GM23338 (cell line): Measurements from ENCODE around the gene MAD1L1. TPM values are rescaled to one million over a fixed set of nuclear protein-coding genes. Genes with fewer than 3 reads are reported as not detected.

Experiments used
- ATAC-seq: fragments of 200-7000 bp; cut with Tn5 transposase; 3 replicates; pipeline ENCODE4 v1.9.1; 2020
- DNase-seq: peaks from one replicate; pipeline ENCODE4 v3.0.0-alpha.2; 2015; ENCODE audit warnings: low spot score
- H2AFZ ChIP-seq: fragments of 200-600 bp; sonication (generic); 2 replicates; pipeline ENCODE4 v1.8.0; 2016; ENCODE audit warnings: antibody characterized with exemption, mild to moderate bottlenecking, moderate library complexity
- H3F3A ChIP-seq: fragments of 200-600 bp; sonication (generic); replicated peaks from 2 replicates; pipeline ENCODE4 v1.8.0; 2017; ENCODE audit warnings: antibody characterized with exemption, mixed run types, low read depth
- H3K27ac ChIP-seq: fragments of 200-600 bp; sonication (generic); 2 replicates; pipeline ENCODE4 v1.6.1; 2016; ENCODE audit warnings: low read depth
- H3K27me3 ChIP-seq: fragments of 200-600 bp; sonication (generic); 2 replicates; pipeline ENCODE4 v1.8.0; 2016; ENCODE audit warnings: mild to moderate bottlenecking, mixed run types, moderate library complexity; ENCODE audit not compliant: insufficient read depth
- H3K36me3 ChIP-seq: fragments of 200-600 bp; sonication (generic); 2 replicates; pipeline ENCODE4 v1.8.0; 2016; ENCODE audit warnings: mild to moderate bottlenecking; ENCODE audit not compliant: insufficient read depth
- H3K4me1 ChIP-seq: fragments of 200-600 bp; sonication (generic); 2 replicates; pipeline ENCODE4 v1.8.0; 2016; ENCODE audit warnings: mild to moderate bottlenecking, moderate library complexity; ENCODE audit not compliant: insufficient read depth
- H3K4me2 ChIP-seq: fragments of 200-600 bp; sonication (generic); 2 replicates; pipeline ENCODE4 v1.7.1; 2017; ENCODE audit warnings: mixed run types
- H3K4me3 ChIP-seq: fragments of 200-600 bp; sonication (generic); 2 replicates; pipeline ENCODE4 v1.6.1; 2016; ENCODE audit warnings: mixed run types
- H3K79me2 ChIP-seq: fragments of 200-600 bp; sonication (generic); replicated peaks from 2 replicates; pipeline ENCODE4 v1.8.0; 2017; ENCODE audit warnings: mild to moderate bottlenecking; ENCODE audit not compliant: insufficient read depth
- H3K9me2 ChIP-seq: fragments of 200-600 bp; sonication (generic); 2 replicates; pipeline ENCODE4 v1.8.0; 2017; ENCODE audit not compliant: insufficient read depth
- H4K20me1 ChIP-seq: fragments of 200-600 bp; sonication (generic); replicated peaks from 2 replicates; pipeline ENCODE4 v1.8.0; 2017; ENCODE audit warnings: mild to moderate bottlenecking; ENCODE audit not compliant: insufficient read depth
- H3K27ac Mint-ChIP-seq: 2 replicates; pipeline ENCODE4 v1.8.0; 2020; ENCODE audit warnings: inconsistent platforms, mild to moderate bottlenecking, moderate library complexity, mixed read lengths
- H3K27me3 Mint-ChIP-seq: 3 replicates; pipeline ENCODE4 v1.8.0; 2022; ENCODE audit warnings: low read depth, mild to moderate bottlenecking, moderate library complexity, mixed read lengths, inconsistent platforms; ENCODE audit not compliant: insufficient read depth, poor library complexity
- H3K36me3 Mint-ChIP-seq: 3 replicates; pipeline ENCODE4 v1.8.0; 2021; ENCODE audit warnings: low read depth, mild to moderate bottlenecking, inconsistent platforms, moderate library complexity, mixed read lengths
- H3K4me1 Mint-ChIP-seq: 3 replicates; pipeline ENCODE4 v1.8.0; 2020; ENCODE audit warnings: mild to moderate bottlenecking, inconsistent platforms, mixed read lengths
- H3K4me3 Mint-ChIP-seq: 3 replicates; pipeline ENCODE4 v1.8.0; 2021; ENCODE audit warnings: moderate library complexity, mild to moderate bottlenecking, inconsistent platforms, mixed read lengths
- H3K9me3 Mint-ChIP-seq: 3 replicates; pipeline ENCODE4 v1.8.0; 2020; ENCODE audit warnings: moderate library complexity, mild to moderate bottlenecking, inconsistent platforms, mixed read lengths
- CTCF ChIP-seq, 2 experiments: fragments of 200-600 bp in 1 of 2; sonication (generic) in 1 of 2; conservative IDR thresholded peaks; 2 replicates each; pipeline versions ENCODE4 v1.5.1 to v1.6.1; 2016 to 2017; ENCODE audit warnings: antibody characterized with exemption in 2 of 2, low read depth in 2 of 2, mild to moderate bottlenecking in 2 of 2, moderate library complexity in 1 of 2
- ETS1 ChIP-seq: IDR thresholded peaks from 2 replicates; pipeline ENCODE4 v1.6.1; 2016; ENCODE audit warnings: antibody characterized with exemption
- EZH2 ChIP-seq: fragments of 200-600 bp; sonication (generic); IDR thresholded peaks from one replicate; pipeline ENCODE4 v1.8.0; 2017; ENCODE audit warnings: antibody characterized with exemption, mild to moderate bottlenecking, low read depth; ENCODE audit not compliant: unreplicated experiment
- EZH2phosphoT487 ChIP-seq: fragments of 200-600 bp; sonication (generic); IDR thresholded peaks from one replicate; pipeline ENCODE4 v1.8.1; 2018; ENCODE audit warnings: antibody characterized with exemption; ENCODE audit not compliant: unreplicated experiment
- JUNB ChIP-seq: IDR thresholded peaks from one replicate; pipeline ENCODE4 v1.6.1; 2016; ENCODE audit warnings: antibody characterized with exemption; ENCODE audit not compliant: unreplicated experiment
- POLR2AphosphoS5 ChIP-seq: IDR thresholded peaks from 2 replicates; pipeline ENCODE4 v1.6.1; 2016; ENCODE audit warnings: antibody characterized with exemption, low read depth
- STAT1 ChIP-seq: IDR thresholded peaks from one replicate; pipeline ENCODE4 v1.6.1; 2016; ENCODE audit warnings: antibody characterized with exemption; ENCODE audit not compliant: unreplicated experiment
- ZNF114 ChIP-seq: fragments of 250-450 bp; sonication (Bioruptor Pico); IDR thresholded peaks from 2 replicates; pipeline ENCODE4 v1.5.0; 2020; ENCODE audit warnings: mild to moderate bottlenecking, moderate library complexity
- ZNF331 ChIP-seq: fragments of 250-450 bp; sonication (Bioruptor Pico); IDR thresholded peaks from 2 replicates; pipeline ENCODE4 v1.5.0; 2020; ENCODE audit warnings: low read depth, mild to moderate bottlenecking, moderate library complexity
- polyA plus RNA-seq: library from polyadenylated mRNA; unstranded; fragments of >200 nt; fragmentation: Nextera tagmentation; extraction: Ambion mirVana; gene quantifications from 2 replicates; pipeline ENCODE4 v1.2.1, GENCODE V29; 2016
- total RNA-seq: library from RNA; depleted of rRNA; stranded (reverse); fragments of >200 nt; shearing (Covaris generic); gene quantifications from 2 replicates; pipeline ENCODE4 v1.2.3, GENCODE V29; 2014
- TF ChIP-seq, protein P1 (sequence below): fragments of 250-450 bp; sonication (Bioruptor Pico); IDR thresholded peaks from 2 replicates; pipeline ENCODE4 v1.5.0; 2020; ENCODE audit warnings: mild to moderate bottlenecking, moderate library complexity

Gene MAD1L1
- total and polyA plus RNA-seq, 2 experiments from 2014 or later = 40.3 to 59.3 TPM

DNA sequence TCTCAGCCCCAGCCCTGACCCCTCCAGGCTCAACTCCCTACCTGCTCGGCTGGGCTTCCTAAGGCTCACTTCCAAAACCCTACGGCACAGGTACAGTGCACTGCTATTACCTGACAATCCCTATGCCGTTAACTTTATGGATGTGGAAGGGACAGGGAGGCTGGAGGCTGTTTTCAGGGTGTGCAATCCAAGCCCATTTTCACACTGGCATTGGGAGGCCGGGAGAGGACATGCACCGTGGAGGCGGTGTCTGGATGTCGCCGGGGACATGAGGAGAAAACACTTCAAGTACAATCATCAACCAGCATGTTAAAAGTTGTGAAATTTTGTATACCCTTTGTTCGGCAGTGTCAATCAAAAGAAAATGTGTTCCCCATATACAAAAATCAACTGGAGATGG lies 80.1 kb downstream of the MAD1L1 start:
- H3K27me3 ChIP-seq = no peaks in the 10 kb centered on the region
- peaks cover 9% of the 10 kb centered on the region for H4K20me1 ChIP-seq

More for the DNA sequence above, 80.1 kb downstream of the MAD1L1 start:
- Histone ChIP-seq H2AFZ (no peak overlapping the region), H3K4me2 (no peak overlapping the region), H3K79me2 (peaks cover 22% of the 10 kb centered on the region), H3K9me2 (no peaks in the 10 kb centered on the region), H3K36me3 (no peaks in the 10 kb centered on the region), H3K27ac (no peak overlapping the region), H3F3A (no peaks in the 10 kb centered on the region), H3K4me1 (no peaks in the 10 kb centered on the region), H3K4me3 (no peak overlapping the region)
- Mint-ChIP-seq H3K27ac (no peak overlapping the region; the same call in 1 of the 2 replicates), H3K36me3 (peaks cover 3% of the 10 kb centered on the region; the same call in 1 of the 3 replicates), H3K9me3 (no peaks in the 10 kb centered on the region), H3K4me1 (peaks cover 10% of the 10 kb centered on the region), H3K4me3 (no peak overlapping the region), H3K27me3 (peaks cover 8% of the 10 kb centered on the region)
- TF ChIP-seq STAT1 = no peak
- no peak for TF ChIP-seq JUNB
- TF ChIP-seq, protein P1, sequence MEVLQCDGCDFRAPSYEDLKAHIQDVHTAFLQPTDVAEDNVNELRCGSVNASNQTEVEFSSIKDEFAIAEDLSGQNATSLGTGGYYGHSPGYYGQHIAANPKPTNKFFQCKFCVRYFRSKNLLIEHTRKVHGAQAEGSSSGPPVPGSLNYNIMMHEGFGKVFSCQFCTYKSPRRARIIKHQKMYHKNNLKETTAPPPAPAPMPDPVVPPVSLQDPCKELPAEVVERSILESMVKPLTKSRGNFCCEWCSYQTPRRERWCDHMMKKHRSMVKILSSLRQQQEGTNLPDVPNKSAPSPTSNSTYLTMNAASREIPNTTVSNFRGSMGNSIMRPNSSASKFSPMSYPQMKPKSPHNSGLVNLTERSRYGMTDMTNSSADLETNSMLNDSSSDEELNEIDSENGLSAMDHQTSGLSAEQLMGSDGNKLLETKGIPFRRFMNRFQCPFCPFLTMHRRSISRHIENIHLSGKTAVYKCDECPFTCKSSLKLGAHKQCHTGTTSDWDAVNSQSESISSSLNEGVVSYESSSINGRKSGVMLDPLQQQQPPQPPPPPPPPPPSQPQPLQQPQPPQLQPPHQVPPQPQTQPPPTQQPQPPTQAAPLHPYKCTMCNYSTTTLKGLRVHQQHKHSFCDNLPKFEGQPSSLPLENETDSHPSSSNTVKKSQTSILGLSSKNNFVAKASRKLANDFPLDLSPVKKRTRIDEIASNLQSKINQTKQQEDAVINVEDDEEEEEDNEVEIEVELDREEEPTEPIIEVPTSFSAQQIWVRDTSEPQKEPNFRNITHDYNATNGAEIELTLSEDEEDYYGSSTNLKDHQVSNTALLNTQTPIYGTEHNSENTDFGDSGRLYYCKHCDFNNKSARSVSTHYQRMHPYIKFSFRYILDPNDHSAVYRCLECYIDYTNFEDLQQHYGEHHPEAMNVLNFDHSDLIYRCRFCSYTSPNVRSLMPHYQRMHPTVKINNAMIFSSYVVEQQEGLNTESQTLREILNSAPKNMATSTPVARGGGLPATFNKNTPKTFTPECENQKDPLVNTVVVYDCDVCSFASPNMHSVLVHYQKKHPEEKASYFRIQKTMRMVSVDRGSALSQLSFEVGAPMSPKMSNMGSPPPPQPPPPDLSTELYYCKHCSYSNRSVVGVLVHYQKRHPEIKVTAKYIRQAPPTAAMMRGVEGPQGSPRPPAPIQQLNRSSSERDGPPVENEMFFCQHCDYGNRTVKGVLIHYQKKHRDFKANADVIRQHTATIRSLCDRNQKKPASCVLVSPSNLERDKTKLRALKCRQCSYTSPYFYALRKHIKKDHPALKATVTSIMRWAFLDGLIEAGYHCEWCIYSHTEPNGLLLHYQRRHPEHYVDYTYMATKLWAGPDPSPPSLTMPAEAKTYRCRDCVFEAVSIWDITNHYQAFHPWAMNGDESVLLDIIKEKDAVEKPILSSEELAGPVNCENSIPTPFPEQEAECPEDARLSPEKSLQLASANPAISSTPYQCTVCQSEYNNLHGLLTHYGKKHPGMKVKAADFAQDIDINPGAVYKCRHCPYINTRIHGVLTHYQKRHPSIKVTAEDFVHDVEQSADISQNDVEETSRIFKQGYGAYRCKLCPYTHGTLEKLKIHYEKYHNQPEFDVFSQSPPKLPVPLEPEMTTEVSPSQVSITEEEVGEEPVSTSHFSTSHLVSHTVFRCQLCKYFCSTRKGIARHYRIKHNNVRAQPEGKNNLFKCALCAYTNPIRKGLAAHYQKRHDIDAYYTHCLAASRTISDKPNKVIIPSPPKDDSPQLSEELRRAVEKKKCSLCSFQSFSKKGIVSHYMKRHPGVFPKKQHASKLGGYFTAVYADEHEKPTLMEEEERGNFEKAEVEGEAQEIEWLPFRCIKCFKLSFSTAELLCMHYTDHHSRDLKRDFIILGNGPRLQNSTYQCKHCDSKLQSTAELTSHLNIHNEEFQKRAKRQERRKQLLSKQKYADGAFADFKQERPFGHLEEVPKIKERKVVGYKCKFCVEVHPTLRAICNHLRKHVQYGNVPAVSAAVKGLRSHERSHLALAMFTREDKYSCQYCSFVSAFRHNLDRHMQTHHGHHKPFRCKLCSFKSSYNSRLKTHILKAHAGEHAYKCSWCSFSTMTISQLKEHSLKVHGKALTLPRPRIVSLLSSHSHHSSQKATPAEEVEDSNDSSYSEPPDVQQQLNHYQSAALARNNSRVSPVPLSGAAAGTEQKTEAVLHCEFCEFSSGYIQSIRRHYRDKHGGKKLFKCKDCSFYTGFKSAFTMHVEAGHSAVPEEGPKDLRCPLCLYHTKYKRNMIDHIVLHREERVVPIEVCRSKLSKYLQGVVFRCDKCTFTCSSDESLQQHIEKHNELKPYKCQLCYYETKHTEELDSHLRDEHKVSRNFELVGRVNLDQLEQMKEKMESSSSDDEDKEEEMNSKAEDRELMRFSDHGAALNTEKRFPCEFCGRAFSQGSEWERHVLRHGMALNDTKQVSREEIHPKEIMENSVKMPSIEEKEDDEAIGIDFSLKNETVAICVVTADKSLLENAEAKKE = no peak
- no peak for TF ChIP-seq POLR2AphosphoS5
- TF ChIP-seq ZNF331 = no peak
- no peak for TF ChIP-seq EZH2phosphoT487
- TF ChIP-seq ZNF114 (CRISPR knock-in tag) = no peak
- TF ChIP-seq EZH2 = no peak
- TF ChIP-seq ETS1 = no peak
- TF ChIP-seq CTCF (conservative IDR thresholded peaks at IDR 0.05; ENCODE audit: low read depth in 2 of 2) = no peak
- ATAC-seq (no peak), DNase-seq (no peak)
